ENCODE results near the gene FAM200B.

FAM200B gene

DNA sequence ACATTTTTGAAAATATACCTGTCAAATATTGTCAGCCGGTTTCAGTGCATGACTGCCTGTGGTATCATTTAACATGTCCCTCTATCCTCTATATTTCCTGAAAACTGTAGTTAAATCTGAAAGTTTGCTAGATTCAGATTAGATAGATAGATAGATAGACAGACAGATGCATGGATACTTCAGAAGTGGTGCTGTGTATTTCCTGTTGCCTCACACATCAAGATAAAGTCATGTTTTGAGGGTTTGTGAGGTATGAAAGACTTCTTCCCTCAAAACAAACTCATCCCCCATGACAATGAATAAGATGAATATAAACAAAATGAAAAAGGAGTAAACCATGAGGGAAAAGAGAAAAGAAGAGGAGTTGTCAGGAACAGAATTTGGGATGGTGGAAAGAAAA, 15.2 kb downstream of the FAM200B start:
- H3K4me1 ChIP-seq (ENCODE audit: control insufficient read depth, low read length): no peaks in the 10 kb centered on the region
- no peaks in the 10 kb centered on the region for H4K20me1 ChIP-seq (ENCODE audit: control insufficient read depth, insufficient read depth, low read depth, low read length)
- no peak overlapping the region for H3K4me3 ChIP-seq (ENCODE audit: low read length)
- H3K36me3 ChIP-seq (ENCODE audit: control insufficient read depth, low read length): no peaks in the 10 kb centered on the region
- no peaks in the 10 kb centered on the region for H3K9me2 ChIP-seq (replicated peaks; ENCODE audit: control insufficient read depth, low read length)
- no peaks in the 10 kb centered on the region for H3K79me2 ChIP-seq (ENCODE audit: control insufficient read depth, low read length)
- H3K27ac ChIP-seq (ENCODE audit: low read depth, low read length): no peak overlapping the region
- no peaks in the 10 kb centered on the region for H3K27me3 ChIP-seq (ENCODE audit: control insufficient read depth, low read length)
- no peak for TF ChIP-seq EZH2phosphoT487 (IDR thresholded peaks at IDR 0.05; ENCODE audit: borderline replicate concordance, low read length)
- no peak for TF ChIP-seq CTCF (IDR thresholded peaks at IDR 0.05; ENCODE audit: low read depth, low read length, poor library complexity, severe bottlenecking)
- H3F3A ChIP-seq (ENCODE audit: control insufficient read depth, insufficient read depth): no peaks in the 10 kb centered on the region
- no peaks in the 10 kb centered on the region for H3K9me3 ChIP-seq (ENCODE audit: control insufficient read depth, insufficient read depth, low read length)
- H3K4me2 ChIP-seq (ENCODE audit: low read length): no peak overlapping the region

GRCh38 chr4:15702941-15703403, 21.3 kb downstream of the FAM200B start, which contains the start of gene BST1:
Gene BST1 (plus strand): TSS chr4:15703065. CDS start chr4:15703145, 80 bp downstream.
- peak within 1 kb of the TSS; percentile 60 for H3K4me2 ChIP-seq (ENCODE audit: low read length)
- H3K4me3 ChIP-seq (ENCODE audit: low read length): peak within 1 kb of the TSS; percentile 61
- 0 out of 2 replicates have a peak, but pooled peaks cover 2% of the 10 kb centered on the region for H3F3A ChIP-seq (ENCODE audit: control insufficient read depth, insufficient read depth)
- peaks cover 7% of the 10 kb centered on the region; the same call in 1 of the 2 replicates for H3K4me1 ChIP-seq (ENCODE audit: control insufficient read depth, low read length)
- TF ChIP-seq EZH2phosphoT487 (IDR thresholded peaks at IDR 0.05; ENCODE audit: borderline replicate concordance, low read length) (no peak), CTCF (IDR thresholded peaks at IDR 0.05; ENCODE audit: low read depth, low read length, poor library complexity, severe bottlenecking) (no peak)
- H3K27ac ChIP-seq (ENCODE audit: low read depth, low read length): no peak within 1 kb of the TSS
- no peaks in the 10 kb centered on the region for H3K9me3 ChIP-seq (ENCODE audit: control insufficient read depth, insufficient read depth, low read length)
- no peaks in the 10 kb centered on the region for H3K36me3 ChIP-seq (ENCODE audit: control insufficient read depth, low read length)
- no peaks in the 10 kb centered on the region for H3K79me2 ChIP-seq (ENCODE audit: control insufficient read depth, low read length)
- H3K27me3 ChIP-seq (ENCODE audit: control insufficient read depth, low read length): peaks cover 12% of the 10 kb centered on the region; the same call in 1 of the 2 replicates
- no peaks in the 10 kb centered on the region for H3K9me2 ChIP-seq (replicated peaks; ENCODE audit: control insufficient read depth, low read length)
- H4K20me1 ChIP-seq (ENCODE audit: control insufficient read depth, insufficient read depth, low read depth, low read length): no peaks in the 10 kb centered on the region

DNA sequence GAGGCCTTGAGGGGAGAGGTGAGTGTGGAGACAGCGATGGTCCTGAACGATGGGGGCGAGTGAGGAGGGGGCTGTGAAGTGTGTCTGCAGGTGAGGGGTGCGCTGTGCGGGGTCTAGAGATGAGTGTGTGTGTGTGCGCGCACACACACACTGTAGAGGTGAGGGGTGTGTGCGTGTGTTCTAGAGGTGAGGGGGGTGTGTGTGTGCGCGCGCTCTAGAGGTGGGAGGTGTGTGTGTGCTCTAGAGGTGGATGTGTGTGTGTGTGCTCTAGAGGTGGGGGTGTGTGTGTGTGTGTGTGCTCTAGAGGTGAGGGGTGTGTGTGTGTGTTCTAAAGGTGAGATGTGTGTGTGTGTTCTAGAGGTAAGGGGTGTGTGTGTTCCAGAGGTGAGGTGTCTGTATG, 21.8 kb downstream of the FAM200B start:
- Histone ChIP-seq H3K4me3 (ENCODE audit: low read length) (peak overlapping the region; percentile 61), H3K79me2 (ENCODE audit: control insufficient read depth, low read length) (no peaks in the 10 kb centered on the region), H3F3A (ENCODE audit: control insufficient read depth, insufficient read depth) (0 out of 2 replicates have a peak, but pooled peaks cover 2% of the 10 kb centered on the region), H3K36me3 (ENCODE audit: control insufficient read depth, low read length) (no peaks in the 10 kb centered on the region), H3K9me3 (ENCODE audit: control insufficient read depth, insufficient read depth, low read length) (no peaks in the 10 kb centered on the region), H3K4me1 (ENCODE audit: control insufficient read depth, low read length) (peaks cover 7% of the 10 kb centered on the region; the same call in 1 of the 2 replicates), H3K27ac (ENCODE audit: low read depth, low read length) (no peak overlapping the region), H4K20me1 (ENCODE audit: control insufficient read depth, insufficient read depth, low read depth, low read length) (no peaks in the 10 kb centered on the region), H3K4me2 (ENCODE audit: low read length) (peak overlapping the region; percentile 60), H3K9me2 (replicated peaks; ENCODE audit: control insufficient read depth, low read length) (no peaks in the 10 kb centered on the region), H3K27me3 (ENCODE audit: control insufficient read depth, low read length) (peaks cover 12% of the 10 kb centered on the region; the same call in 1 of the 2 replicates)
- TF ChIP-seq CTCF (IDR thresholded peaks at IDR 0.05; ENCODE audit: low read depth, low read length, poor library complexity, severe bottlenecking) (no peak), EZH2phosphoT487 (IDR thresholded peaks at IDR 0.05; ENCODE audit: borderline replicate concordance, low read length) (no peak)
